GM21367 (cell line): ENCODE data around the gene OBSCN.

Experiments
- ATAC-seq: cut with Tn5 transposase; IDR thresholded peaks from one replicate; pipeline ENCODE4 v1.9.1; 2021; ENCODE audit not compliant: unreplicated experiment

Gene OBSCN

DNA sequence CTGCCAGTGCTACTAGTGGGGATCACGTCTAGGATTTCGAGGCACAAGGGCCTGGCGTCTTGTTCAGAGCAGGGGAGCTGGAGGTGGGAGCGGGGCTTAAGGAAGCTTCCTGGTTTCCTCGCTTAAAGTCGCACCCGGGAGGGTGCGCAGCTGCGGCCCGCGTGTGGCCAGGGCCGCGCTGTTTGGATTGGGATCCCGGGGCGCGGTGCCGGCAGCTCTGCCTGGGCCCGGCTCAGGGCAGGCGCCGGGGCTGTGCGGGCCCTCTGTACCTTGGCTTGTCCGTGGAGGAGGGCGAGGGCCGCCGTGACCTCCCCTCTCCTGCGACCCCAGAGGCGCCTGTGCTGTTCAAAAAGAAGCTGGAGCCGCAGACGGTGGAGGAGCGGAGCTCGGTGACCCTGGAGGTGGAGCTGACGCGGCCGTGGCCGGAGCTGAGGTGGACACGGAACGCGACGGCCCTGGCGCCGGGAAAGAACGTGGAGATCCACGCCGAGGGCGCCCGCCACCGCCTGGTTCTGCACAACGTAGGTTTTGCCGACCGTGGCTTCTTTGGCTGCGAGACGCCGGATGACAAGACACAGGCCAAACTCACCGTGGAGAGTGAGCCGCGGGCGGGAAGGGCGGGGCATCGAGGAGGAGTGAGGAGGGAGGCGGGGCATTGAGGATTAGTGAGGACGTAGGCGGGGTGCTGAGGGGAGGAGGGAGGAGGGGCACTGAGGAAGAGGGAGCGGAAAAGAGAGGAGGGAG lies 67.8 kb downstream of the OBSCN start:
- ATAC-seq = peak; percentile 69

DNA sequence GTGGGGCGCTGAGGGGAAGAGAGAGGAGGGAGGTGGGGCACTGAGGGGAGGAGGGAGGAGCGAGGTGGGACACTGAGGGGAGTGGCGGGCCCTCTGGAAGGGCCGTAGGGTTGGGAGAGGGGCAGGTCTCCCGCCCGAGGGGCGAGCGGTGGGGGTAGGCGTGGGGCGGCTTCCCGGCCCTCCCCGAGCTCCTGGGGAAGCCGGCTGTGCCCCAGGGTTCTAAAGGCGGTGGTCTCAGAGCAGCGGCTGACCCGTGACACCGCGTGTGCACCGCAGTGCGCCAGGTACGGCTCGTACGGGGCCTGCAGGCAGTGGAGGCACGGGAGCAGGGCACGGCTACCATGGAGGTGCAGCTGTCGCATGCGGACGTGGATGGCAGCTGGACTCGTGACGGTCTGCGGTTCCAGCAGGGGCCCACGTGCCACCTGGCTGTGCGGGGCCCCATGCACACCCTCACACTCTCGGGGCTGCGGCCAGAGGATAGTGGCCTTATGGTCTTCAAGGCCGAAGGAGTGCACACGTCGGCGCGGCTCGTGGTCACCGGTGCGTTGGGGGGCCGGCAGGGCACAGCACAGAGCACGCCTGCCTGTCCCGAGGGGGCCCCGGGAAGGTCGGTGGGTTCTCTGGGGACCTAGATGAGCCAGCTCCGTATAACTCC lies 68.5 kb downstream of the OBSCN start:
- no peak for ATAC-seq

DNA sequence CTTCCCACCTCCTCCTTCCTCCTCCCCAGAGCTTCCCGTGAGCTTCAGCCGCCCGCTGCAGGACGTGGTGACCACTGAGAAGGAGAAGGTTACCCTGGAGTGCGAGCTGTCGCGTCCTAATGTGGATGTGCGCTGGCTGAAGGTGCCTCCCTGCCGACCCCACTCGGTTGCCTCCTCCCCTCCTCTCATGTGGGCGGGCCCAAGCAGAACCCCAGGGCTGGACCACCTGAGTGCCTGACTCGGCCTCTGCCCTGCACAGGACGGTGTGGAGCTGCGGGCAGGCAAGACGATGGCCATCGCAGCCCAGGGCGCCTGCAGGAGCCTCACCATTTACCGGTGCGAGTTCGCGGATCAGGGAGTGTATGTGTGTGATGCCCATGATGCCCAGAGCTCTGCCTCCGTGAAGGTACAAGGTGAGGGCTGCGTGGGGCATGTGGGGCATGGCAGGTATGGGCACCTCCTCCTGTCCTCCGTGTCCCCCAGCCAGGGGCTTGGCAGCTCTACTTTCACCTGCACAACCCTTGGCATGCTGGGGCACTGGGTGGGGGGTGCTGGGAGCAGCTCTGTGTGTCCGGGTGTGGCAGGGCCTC lies 69.2 kb downstream of the OBSCN start:
- ATAC-seq = no peak

DNA sequence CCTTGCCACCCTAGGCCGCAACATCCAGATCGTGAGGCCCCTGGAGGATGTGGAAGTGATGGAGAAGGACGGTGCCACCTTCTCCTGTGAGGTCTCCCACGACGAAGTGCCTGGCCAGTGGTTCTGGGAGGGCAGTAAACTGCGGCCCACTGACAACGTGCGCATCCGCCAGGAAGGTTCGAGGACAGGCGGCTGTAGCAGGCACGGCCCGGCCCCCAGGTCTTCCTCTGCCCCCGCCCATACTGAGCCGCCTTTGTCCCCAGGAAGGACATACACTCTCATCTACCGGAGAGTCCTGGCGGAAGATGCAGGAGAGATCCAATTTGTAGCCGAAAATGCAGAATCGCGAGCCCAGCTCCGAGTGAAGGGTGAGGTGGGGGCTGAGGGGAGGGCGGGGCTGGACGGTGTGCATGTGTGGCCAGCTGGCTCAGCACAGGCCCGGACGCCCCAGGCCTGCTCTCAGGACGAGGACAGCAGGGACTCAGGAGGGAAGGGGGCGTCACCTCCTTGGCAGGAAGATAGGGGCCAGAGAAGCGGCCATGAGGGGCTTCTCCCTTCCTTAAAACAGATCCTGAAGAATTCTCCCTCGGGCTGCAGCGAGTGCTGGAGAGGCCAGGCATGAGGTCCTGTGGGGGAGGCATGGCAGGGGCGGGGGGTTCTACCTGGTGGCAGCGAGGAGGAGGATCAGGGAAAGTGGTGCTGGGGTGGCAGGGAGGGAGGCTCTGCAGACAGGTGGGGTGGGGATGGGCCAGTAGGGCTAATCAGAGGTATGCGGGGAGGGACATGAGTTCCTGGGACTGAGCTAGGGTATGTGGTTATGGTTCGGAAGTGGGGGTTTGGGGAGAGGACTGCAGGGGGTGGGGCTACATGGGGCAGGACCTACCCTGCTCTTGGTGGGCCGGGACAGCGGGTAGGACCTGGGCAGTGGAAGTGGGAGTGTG lies 69.9 kb downstream of the OBSCN start:
- ATAC-seq = no peak

DNA sequence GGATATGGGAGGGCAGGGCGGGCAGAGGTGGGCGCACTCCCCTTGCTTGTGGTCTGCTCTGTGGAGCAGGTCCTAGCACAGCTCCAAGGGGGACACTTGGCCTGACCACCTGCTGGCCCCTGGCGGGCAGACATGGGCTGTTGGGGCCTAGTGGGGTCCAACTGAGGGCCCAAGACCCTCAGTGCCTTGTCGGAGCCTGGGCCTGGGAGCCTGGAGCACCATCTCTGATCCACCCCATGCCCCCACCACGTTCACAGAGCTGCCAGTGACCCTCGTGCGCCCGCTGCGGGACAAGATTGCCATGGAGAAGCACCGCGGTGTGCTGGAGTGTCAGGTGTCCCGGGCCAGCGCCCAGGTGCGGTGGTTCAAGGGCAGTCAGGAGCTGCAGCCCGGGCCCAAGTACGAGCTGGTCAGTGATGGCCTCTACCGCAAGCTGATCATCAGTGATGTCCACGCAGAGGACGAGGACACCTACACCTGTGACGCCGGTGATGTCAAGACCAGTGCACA lies 70.6 kb downstream of the OBSCN start:
- ATAC-seq = no peak

DNA sequence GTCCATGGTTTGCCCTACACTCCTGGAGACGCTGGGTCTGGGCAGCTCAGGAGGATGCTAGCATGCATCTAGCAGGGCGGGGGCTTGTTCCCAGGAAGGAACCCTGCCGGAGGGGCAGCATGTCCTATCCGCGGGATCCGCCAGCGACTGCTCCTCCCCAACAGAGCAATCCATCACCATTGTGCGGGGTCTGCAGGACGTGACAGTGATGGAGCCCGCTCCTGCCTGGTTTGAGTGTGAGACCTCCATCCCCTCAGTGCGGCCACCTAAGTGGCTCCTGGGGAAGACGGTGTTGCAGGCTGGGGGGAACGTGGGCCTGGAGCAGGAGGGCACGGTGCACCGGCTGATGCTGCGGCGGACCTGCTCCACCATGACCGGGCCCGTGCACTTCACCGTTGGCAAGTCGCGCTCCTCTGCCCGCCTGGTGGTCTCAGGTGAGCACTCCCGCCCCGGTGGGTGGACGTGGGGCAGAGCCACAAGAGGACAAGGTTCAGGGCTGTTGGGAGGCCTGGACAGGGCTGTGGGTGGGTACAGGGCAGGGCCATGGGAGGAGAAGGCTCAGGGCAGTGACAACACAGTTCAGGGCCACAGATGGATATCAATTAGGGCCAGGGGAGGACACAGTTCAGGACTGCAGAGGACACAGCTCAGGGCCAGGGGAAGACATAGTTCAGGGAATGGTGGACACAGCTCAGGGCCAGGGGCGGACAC lies 71.3 kb downstream of the OBSCN start:
- ATAC-seq = no peak

DNA sequence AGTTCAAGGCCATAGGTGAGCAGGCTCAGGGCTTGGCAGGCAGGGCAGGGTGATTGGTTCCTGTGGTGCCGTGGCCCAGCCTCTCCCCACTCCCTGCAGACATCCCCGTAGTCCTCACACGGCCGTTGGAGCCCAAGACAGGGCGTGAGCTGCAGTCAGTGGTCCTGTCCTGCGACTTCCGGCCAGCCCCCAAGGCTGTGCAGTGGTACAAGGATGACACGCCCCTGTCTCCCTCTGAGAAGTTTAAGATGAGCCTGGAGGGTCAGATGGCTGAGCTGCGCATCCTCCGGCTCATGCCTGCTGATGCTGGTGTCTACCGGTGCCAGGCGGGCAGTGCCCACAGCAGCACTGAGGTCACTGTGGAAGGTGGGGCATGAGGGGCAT lies 71.9 kb downstream of the OBSCN start:
- ATAC-seq = no peak

DNA sequence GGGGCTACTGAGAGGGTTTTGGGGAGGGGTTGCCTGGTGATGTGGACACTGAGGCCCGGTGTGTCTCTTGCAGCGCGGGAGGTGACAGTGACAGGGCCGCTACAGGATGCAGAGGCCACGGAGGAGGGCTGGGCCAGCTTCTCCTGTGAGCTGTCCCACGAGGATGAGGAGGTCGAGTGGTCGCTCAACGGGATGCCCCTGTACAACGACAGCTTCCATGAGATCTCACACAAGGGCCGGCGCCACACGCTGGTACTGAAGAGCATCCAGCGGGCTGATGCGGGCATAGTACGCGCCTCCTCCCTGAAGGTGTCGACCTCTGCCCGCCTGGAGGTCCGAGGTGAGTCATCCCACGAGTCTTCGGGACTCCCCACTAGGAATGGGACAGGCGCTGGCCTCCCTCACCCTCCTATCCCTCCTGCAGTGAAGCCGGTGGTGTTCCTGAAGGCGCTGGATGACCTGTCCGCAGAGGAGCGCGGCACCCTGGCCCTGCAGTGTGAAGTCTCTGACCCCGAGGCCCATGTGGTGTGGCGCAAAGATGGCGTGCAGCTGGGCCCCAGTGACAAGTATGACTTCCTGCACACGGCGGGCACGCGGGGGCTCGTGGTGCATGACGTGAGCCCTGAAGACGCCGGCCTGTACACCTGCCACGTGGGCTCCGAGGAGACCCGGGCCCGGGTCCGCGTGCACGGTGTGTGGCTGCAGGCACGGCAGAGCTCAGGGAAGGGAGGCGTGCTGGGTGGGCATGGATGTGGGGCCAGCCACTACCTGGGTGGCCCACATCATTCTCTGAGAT lies 72.5 kb downstream of the OBSCN start:
- no peak for ATAC-seq

DNA sequence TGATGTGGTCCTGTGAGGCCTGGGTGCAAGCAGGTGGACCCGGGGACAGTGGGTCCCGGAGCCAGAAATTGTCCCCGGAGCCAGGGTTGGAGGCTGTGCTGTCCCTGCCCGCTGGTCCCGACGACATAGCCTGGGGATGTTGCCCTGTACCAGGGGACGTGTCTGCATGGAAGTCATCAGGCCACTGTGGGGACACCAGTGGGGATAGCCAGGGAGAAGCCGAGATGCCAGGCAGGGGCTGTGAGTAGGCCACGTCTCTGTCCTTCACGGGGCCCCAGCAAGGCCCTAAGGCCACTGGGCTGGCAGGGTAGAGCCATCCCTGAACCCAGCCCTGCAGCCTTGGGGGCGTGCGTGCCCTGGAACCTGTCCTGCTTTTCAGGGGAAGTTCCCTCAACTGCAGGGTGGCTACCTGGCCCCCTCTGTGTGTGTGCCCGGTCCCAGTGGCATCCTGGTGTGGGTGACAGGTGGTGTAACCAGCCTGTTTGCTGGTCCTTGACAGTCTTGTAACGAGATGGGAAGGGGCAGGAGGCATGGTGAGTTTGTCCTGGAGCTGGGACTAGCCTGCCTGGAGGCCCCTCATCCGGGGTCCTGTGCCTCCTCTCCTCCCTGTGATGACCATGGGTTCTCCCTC lies 73.2 kb downstream of the OBSCN start:
- ATAC-seq = no peak

DNA sequence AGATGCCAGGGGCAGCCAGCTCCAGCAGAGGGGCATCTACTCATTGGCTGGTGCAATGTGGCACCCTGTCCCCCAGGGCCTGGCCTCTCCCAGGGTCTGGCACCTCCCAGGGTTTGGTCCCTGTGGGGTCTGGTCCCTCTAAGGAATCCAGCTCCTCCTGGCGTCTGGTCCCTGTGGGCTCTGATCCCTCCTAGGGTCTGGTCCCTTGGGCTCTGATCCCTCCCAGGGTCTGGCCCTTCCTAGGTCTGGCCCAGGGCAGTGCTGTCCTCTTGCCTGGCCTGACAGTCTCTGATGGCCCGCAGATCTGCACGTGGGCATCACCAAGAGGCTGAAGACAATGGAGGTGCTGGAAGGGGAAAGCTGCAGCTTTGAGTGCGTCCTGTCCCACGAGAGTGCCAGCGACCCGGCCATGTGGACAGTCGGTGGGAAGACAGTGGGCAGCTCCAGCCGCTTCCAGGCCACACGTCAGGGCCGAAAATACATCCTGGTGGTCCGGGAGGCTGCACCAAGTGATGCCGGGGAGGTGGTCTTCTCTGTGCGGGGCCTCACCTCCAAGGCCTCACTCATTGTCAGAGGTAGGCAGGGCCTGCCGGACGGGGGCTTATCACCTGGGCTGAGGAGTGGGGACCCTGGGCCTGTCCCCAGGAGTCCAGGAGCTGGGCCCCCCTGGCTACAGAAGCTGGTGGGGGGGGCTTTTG lies 73.9 kb downstream of the OBSCN start:
- no peak for ATAC-seq

DNA sequence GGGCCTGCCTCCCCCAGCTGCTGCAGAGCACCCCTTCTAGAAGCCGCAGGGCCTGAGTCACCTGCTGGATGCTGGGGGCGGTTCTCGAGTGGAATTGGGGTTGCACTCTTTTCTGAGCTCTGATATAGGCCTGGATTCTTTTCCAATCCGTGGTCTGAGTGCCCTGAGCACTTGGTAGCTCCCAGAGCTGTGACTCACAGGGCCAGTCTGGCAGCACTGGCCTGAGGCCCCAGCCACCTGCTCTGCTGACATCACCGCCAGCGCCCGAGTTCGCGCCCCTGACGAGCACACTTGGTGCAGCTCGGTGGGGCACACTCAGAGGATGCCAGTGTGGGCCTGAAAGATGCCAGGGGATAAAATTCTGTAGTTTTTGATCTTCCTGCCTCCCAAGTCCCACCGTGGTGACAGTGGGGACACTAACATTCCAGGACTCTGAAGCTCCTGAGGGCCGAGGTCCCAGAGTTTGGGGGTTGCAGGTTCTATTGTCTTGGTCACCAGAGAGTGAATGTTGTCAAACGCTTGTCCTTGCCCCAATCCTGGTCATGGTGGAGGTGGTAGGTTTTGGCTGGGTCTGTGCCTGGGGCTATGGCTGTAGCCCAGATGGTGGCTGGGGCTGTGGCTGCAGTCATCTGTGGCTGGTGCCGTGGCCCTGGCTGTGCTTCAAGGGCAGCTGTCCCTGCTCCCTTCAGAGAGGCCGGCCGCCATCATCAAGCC lies 74.6 kb downstream of the OBSCN start:
- ATAC-seq = no peak

DNA sequence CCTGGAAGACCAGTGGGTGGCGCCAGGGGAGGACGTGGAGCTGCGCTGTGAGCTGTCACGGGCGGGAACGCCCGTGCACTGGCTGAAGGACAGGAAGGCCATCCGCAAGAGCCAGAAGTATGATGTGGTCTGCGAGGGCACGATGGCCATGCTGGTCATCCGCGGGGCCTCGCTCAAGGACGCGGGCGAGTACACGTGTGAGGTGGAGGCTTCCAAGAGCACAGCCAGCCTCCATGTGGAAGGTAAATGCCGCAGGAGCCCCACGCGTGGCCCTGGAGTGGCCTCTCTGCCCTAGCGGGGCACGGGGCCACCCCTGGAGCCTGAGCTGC lies 75.2 kb downstream of the OBSCN start:
- no peak for ATAC-seq

DNA sequence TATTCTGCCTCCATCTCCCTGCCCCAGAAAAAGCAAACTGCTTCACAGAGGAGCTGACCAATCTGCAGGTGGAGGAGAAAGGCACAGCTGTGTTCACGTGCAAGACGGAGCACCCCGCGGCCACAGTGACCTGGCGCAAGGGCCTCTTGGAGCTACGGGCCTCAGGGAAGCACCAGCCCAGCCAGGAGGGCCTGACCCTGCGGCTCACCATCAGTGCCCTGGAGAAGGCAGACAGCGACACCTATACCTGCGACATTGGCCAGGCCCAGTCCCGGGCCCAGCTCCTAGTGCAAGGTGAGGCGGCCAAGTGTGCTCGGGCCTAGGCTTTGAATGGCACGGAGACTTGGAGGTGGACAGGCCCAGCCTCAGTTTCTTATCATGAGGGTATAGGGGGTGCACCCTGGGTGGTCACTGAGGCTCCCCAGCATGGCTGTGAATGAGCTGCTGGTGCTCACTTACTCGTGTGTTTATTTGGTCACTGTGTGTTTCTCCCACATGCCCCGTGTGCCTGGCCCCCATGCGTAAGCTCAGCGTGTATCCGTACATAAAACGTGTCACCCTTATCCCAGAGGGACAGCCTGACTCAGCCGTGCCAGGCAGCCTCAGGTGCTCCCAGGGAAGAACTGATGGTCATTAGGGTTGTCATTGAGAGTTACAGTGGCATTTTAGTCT lies 75.8 kb downstream of the OBSCN start:
- ATAC-seq = no peak

DNA sequence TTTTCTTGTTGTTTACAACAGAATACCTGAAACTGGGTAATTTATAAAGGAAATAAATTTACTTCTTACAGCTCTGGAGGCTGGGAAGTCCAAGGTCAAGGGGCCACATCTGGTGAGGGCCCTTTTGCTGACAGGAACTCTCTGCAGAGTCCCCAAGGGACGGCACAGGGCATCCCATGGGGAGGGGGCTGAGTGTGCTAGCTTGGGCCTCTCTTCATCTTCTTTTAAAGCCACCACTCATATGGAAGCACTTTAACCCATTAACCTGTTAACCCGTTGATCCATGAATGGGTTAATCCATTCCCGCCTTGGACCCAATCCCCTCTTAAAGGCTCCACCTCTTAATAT lies 76.3 kb downstream of the OBSCN start:
- ATAC-seq = no peak

DNA sequence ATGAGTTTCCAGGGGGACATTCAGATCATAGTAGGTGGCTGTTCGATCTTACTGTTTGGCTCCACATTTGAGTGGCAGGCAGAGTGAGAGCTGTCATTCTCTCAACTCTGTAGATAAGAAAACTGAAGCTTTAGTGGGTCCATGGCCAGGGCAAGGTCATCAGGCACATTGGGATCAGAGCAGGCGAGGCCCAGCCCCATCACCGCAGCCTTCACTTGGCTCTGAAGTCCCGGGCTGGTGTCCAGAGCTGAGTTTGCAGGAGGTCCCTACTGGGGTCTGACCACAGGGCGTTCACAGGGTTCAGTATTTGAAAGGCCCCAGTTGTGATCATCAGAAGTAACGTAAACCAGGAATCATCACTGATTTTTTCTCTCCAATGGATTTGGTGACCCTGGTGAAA lies 76.7 kb downstream of the OBSCN start:
- ATAC-seq = no peak

DNA sequence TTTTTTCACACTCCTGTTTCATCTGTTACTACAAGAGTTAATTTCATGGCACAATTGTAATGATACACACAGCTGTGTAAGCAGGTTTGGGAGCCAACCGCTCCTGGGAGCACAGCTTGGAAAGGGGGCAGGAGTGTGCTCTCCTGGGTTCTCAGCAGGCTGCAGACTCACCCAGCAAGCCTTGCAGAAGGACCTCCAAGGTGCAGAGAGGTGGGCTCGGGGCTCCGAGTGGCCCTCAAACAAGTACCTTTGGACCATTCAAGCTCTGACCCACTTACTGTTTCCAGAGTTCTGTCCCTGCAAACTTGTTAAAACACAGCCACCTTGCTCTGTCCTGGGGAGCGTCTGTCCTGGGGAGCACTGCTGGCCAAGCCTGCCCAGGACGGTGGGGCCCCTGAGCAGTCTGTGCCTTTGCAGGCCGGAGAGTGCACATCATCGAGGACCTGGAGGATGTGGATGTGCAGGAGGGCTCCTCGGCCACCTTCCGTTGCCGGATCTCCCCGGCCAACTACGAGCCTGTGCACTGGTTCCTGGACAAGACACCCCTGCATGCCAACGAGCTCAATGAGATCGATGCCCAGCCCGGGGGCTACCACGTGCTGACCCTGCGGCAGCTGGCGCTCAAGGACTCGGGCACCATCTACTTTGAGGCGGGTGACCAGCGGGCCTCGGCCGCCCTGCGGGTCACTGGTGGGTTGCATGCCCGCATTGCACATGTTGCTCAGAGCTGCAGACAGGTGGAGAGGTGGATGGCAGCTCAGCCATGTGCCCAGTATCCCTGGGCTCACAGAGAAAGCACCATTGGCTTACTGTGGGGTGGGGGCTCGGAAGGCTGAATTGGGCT lies 78.0 kb downstream of the OBSCN start:
- no peak for ATAC-seq
